Tibial nerve (tissue), 4 donors: ENCODE measurements around the gene MAGI2. TPM values are rescaled to one million over a fixed set of nuclear protein-coding genes. Genes with fewer than 3 reads are reported as not detected.

Experiments
- DNase-seq, 2 donors: peaks; one replicate each; pipeline ENCODE4 v3.0.0-alpha.2; 2019; ENCODE audit warnings: low spot score in 2 of 2
- H3K27ac ChIP-seq, 4 donors: fragments of 200-600 bp; sonication (generic) in 3 of 4; one replicate each; pipeline ENCODE4 v1.5.1; 2017 to 2019; ENCODE audit warnings: mild to moderate bottlenecking in 1 of 4
- H3K27me3 ChIP-seq, 2 donors: fragments of 200-600 bp; sonication (generic) in 1 of 2; one replicate each; pipeline versions ENCODE4 v1.5.1 to v1.6.0; 2017 to 2019
- H3K36me3 ChIP-seq, 3 donors: fragments of 200-600 bp; sonication (generic); one replicate each; pipeline ENCODE4 v1.5.1; 2018 to 2019
- H3K4me1 ChIP-seq, 4 donors: fragments of 200-600 bp; sonication (generic) in 3 of 4; one replicate each; pipeline ENCODE4 v1.5.1; 2017 to 2019
- H3K4me3 ChIP-seq, 4 donors: fragments of 200-600 bp; sonication (generic) in 3 of 4; one replicate each; pipeline ENCODE4 v1.5.1; 2017 to 2019; ENCODE audit warnings: mild to moderate bottlenecking in 1 of 4, moderate library complexity in 1 of 4
- H3K9me3 ChIP-seq, 4 donors: fragments of 200-600 bp; sonication (generic) in 3 of 4; one replicate each; pipeline ENCODE4 v1.5.1; 2017 to 2019
- CTCF ChIP-seq, 5 experiments: fragments of 200-600 bp in 3 of 5; fragments of 450-650 bp in 2 of 5; sonication (generic) in 3 of 5; IDR thresholded peaks; one replicate each; pipeline ENCODE4 v1.5.1; 2016 to 2019; ENCODE audit warnings: antibody characterized with exemption in 5 of 5, mild to moderate bottlenecking in 3 of 5, moderate library complexity in 2 of 5
- EP300 ChIP-seq, 2 donors: sonication (generic); formaldehyde crosslinking; IDR thresholded peaks; one replicate each; pipeline ENCODE4 v1.6.1; 2017; ENCODE audit warnings: antibody characterized with exemption in 2 of 2, mild to moderate bottlenecking in 1 of 2
- POLR2A ChIP-seq, 2 donors: fragments of 450-650 bp; IDR thresholded peaks; one replicate each; pipeline ENCODE4 v1.6.1; 2017; ENCODE audit warnings: antibody characterized with exemption in 2 of 2, mild to moderate bottlenecking in 2 of 2, moderate library complexity in 2 of 2
- WGBS, 2 donors: methylation state at CpG; one replicate each; pipeline ENCODE4 v1.1.5; 2018; 5-methylcytosine and 5-hydroxymethylcytosine counted together
- total RNA-seq, 4 donors: library from RNA; depleted of rRNA; stranded (reverse); fragments of >200 nt; gene quantifications; one replicate each; pipeline ENCODE4 v1.1.0, GENCODE V29; 2016

The MAGI2 gene
- total RNA-seq, 4 donors from 2014 or later = 33.6 to 58.2 (median 55.6) TPM

- Histone ChIP-seq H3K36me3 (no peaks in the 10 kb centered on the region), H3K9me3 (peaks cover 0 to 18% (median 2%) of the 10 kb centered on the region in 4 donors), H3K27me3 (no peaks in the 10 kb centered on the region), H3K4me3 (no peak overlapping the region), H3K4me1 (no peaks in the 10 kb centered on the region), H3K27ac (no peak overlapping the region)
- no peak for DNase-seq
- TF ChIP-seq POLR2A (IDR thresholded peaks at IDR 0.05) = no peak
- TF ChIP-seq EP300 (IDR thresholded peaks at IDR 0.05) = no peak
- TF ChIP-seq CTCF (IDR thresholded peaks at IDR 0.05) = no peak
Measured at GRCh38 chr7:79093421-79093820, 360.0 kb downstream of the MAGI2 start.

- H3K27ac ChIP-seq = no peak overlapping the region
- DNase-seq = no peak
- no peak overlapping the region for H3K4me3 ChIP-seq
- no peaks in the 10 kb centered on the region for H3K4me1 ChIP-seq
- no peak for TF ChIP-seq CTCF (IDR thresholded peaks at IDR 0.05)
- TF ChIP-seq POLR2A (IDR thresholded peaks at IDR 0.05) = no peak
- TF ChIP-seq EP300 (IDR thresholded peaks at IDR 0.05) = no peak
- H3K9me3 ChIP-seq = peaks cover 0 to 30% (median 2%) of the 10 kb centered on the region in 4 donors
- no peaks in the 10 kb centered on the region for H3K36me3 ChIP-seq
- WGBS, 2 donors = 44 to 48% methylated on average over 2 of the region's 2 CpGs
- H3K27me3 ChIP-seq = no peaks in the 10 kb centered on the region
Measured at GRCh38 chr7:79091661-79092060, 361.8 kb downstream of the MAGI2 start.

- no peak overlapping the region for H3K4me3 ChIP-seq
- no peak overlapping the region for H3K27ac ChIP-seq
- no peaks in the 10 kb centered on the region for H3K27me3 ChIP-seq
- 55 to 62% methylated on average over 4 of the region's 4 CpGs for WGBS, 2 donors
- H3K4me1 ChIP-seq = no peaks in the 10 kb centered on the region
- no peak for DNase-seq
- no peaks in the 10 kb centered on the region for H3K36me3 ChIP-seq
- peaks cover 0 to 33% (median 2%) of the 10 kb centered on the region in 4 donors for H3K9me3 ChIP-seq
- TF ChIP-seq CTCF (IDR thresholded peaks at IDR 0.05) (no peak), POLR2A (IDR thresholded peaks at IDR 0.05) (no peak), EP300 (IDR thresholded peaks at IDR 0.05) (no peak)
Measured at GRCh38 chr7:79091011-79091410, 362.5 kb downstream of the MAGI2 start.

- no peaks in the 10 kb centered on the region for H3K36me3 ChIP-seq
- no peaks in the 10 kb centered on the region for H3K4me1 ChIP-seq
- H3K4me3 ChIP-seq = no peak overlapping the region
- peaks cover 0 to 35% (median 2%) of the 10 kb centered on the region in 4 donors for H3K9me3 ChIP-seq
- no peak overlapping the region for H3K27ac ChIP-seq
- 58 to 60% methylated on average over 4 of the region's 4 CpGs for WGBS, 2 donors
- H3K27me3 ChIP-seq = no peaks in the 10 kb centered on the region
- no peak for DNase-seq
- no peak for TF ChIP-seq POLR2A (IDR thresholded peaks at IDR 0.05)
- no peak for TF ChIP-seq CTCF (IDR thresholded peaks at IDR 0.05)
- TF ChIP-seq EP300 (IDR thresholded peaks at IDR 0.05) = no peak
Measured at GRCh38 chr7:79090543-79090942, 362.9 kb downstream of the MAGI2 start.

- Histone ChIP-seq H3K4me1 (no peaks in the 10 kb centered on the region), H3K4me3 (no peak overlapping the region), H3K27ac (no peak overlapping the region), H3K27me3 (no peaks in the 10 kb centered on the region), H3K9me3 (peaks cover 0 to 33% (median 2%) of the 10 kb centered on the region in 4 donors), H3K36me3 (no peaks in the 10 kb centered on the region)
- no peak for DNase-seq
- TF ChIP-seq CTCF (IDR thresholded peaks at IDR 0.05) = no peak
- TF ChIP-seq EP300 (IDR thresholded peaks at IDR 0.05) = no peak
- no peak for TF ChIP-seq POLR2A (IDR thresholded peaks at IDR 0.05)
Measured at GRCh38 chr7:79084423-79084822, 369.0 kb downstream of the MAGI2 start.
